ENCODE results near the gene MRPL4. TPM values are rescaled to one million over a fixed set of nuclear protein-coding genes. Genes with fewer than 3 reads are reported as not detected.
A peak's percentile ranks its signal among the peaks of the same experiment; 100 is the strongest.

MRPL4 gene
- total and polyA plus RNA-seq, 2 experiments from 2014 or later = 40.1 to 51.4 TPM

DNA sequence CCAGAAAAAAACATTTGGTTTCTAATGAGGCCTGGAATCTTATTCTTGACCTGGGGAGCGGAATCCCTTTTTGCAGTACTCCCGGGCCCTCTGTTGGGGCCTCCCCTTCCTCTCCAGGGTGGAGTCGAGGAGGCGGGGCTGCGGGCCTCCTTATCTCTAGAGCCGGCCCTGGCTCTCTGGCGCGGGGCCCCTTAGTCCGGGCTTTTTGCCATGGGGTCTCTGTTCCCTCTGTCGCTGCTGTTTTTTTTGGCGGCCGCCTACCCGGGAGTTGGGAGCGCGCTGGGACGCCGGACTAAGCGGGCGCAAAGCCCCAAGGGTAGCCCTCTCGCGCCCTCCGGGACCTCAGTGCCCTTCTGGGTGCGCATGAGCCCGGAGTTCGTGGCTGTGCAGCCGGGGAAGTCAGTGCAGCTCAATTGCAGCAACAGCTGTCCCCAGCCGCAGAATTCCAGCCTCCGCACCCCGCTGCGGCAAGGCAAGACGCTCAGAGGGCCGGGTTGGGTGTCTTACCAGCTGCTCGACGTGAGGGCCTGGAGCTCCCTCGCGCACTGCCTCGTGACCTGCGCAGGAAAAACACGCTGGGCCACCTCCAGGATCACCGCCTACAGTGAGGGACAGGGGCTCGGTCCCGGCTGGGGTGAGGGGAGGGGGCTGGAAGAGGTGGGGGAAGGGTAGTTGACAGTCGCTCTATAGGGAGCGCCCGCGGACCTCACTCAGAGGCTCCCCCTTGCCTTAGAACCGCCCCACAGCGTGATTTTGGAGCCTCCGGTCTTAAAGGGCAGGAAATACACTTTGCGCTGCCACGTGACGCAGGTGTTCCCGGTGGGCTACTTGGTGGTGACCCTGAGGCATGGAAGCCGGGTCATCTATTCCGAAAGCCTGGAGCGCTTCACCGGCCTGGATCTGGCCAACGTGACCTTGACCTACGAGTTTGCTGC lies 35.1 kb downstream of the MRPL4 start, which contains the start of gene ICAM4:
Gene ICAM4, plus strand, starts transcription at position 153 of the 935 bp plus-strand sequence. Its CDS starts 58 bp downstream, at position 211.
- no peaks in the 10 kb centered on the region for H3K36me3 ChIP-seq (replicated peaks; ENCODE audit: insufficient read depth, low read depth)
- no peak for TF ChIP-seq CTCF (IDR thresholded peaks at IDR 0.05; ENCODE audit: poor library complexity)
- TF ChIP-seq EZH2 (IDR thresholded peaks at IDR 0.05; ENCODE audit: borderline replicate concordance) = peak; percentile 56
- peaks cover 53% of the 10 kb centered on the region for H3K27me3 ChIP-seq
- H3K9me2 ChIP-seq (replicated peaks; ENCODE audit: insufficient read depth) = no peaks in the 10 kb centered on the region
- H2AFZ ChIP-seq = peak within 1 kb of the TSS; percentile 49
- no peaks in the 10 kb centered on the region for H3K79me2 ChIP-seq
- no peaks in the 10 kb centered on the region for H3K9me3 ChIP-seq (ENCODE audit: low read depth)
- H3K4me1 ChIP-seq (ENCODE audit: insufficient read depth) = peaks cover 38% of the 10 kb centered on the region
- H4K20me1 ChIP-seq (ENCODE audit: insufficient read depth, poor library complexity, severe bottlenecking) = no peaks in the 10 kb centered on the region
- 8% methylated on average over 49 of the region's 59 CpGs for WGBS (ENCODE audit: low lambda C conversion rate, missing lambda C conversion rate)
- H3K4me2 ChIP-seq = peak within 1 kb of the TSS; percentile 79
- no peak within 1 kb of the TSS for H3K4me3 ChIP-seq
- DNase-seq (ENCODE audit: low spot score) = peak; percentile 67
- peak within 1 kb of the TSS; percentile 68 for H3K27ac ChIP-seq

DNA sequence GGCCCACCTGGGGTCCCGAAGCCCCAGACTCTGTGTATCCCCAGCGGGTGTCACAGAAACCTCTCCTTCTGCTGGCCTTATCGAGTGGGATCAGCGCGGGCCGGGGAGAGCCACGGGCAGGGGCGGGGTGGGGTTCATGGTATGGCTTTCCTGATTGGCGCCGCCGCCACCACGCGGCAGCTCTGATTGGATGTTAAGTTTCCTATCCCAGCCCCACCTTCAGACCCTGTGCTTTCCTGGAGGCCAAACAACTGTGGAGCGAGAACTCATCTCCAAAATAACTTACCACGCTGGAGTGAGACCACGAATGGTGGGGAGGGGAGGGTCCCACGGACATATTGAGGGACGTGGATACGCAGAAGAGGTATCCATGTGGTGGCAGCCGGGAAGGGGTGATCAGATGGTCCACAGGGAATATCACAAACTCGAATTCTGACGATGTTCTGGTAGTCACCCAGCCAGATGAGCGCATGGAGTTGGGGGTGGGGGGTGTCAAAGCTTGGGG lies 36.7 kb downstream of the MRPL4 start:
- Histone ChIP-seq H4K20me1 (ENCODE audit: insufficient read depth, poor library complexity, severe bottlenecking) (no peaks in the 10 kb centered on the region), H3K79me2 (no peaks in the 10 kb centered on the region), H2AFZ (peak overlapping the region; percentile 83), H3K9me2 (replicated peaks; ENCODE audit: insufficient read depth) (no peaks in the 10 kb centered on the region), H3K4me1 (ENCODE audit: insufficient read depth) (peaks cover 39% of the 10 kb centered on the region), H3K27me3 (peaks cover 70% of the 10 kb centered on the region), H3K36me3 (replicated peaks; ENCODE audit: insufficient read depth, low read depth) (no peaks in the 10 kb centered on the region), H3K27ac (no peak overlapping the region), H3K9me3 (ENCODE audit: low read depth) (no peaks in the 10 kb centered on the region), H3K4me2 (peak overlapping the region; percentile 80), H3K4me3 (no peak overlapping the region)
- 8% methylated on average over 20 of the region's 23 CpGs for WGBS (ENCODE audit: low lambda C conversion rate, missing lambda C conversion rate)
- no peak for TF ChIP-seq EZH2phosphoT487 (IDR thresholded peaks at IDR 0.05; ENCODE audit: low read depth, severe bottlenecking, unreplicated experiment)
- TF ChIP-seq EZH2 (IDR thresholded peaks at IDR 0.05; ENCODE audit: borderline replicate concordance) = no peak
- no peak for TF ChIP-seq CTCF (IDR thresholded peaks at IDR 0.05; ENCODE audit: poor library complexity)
- no peak for DNase-seq (ENCODE audit: low spot score)

DNA sequence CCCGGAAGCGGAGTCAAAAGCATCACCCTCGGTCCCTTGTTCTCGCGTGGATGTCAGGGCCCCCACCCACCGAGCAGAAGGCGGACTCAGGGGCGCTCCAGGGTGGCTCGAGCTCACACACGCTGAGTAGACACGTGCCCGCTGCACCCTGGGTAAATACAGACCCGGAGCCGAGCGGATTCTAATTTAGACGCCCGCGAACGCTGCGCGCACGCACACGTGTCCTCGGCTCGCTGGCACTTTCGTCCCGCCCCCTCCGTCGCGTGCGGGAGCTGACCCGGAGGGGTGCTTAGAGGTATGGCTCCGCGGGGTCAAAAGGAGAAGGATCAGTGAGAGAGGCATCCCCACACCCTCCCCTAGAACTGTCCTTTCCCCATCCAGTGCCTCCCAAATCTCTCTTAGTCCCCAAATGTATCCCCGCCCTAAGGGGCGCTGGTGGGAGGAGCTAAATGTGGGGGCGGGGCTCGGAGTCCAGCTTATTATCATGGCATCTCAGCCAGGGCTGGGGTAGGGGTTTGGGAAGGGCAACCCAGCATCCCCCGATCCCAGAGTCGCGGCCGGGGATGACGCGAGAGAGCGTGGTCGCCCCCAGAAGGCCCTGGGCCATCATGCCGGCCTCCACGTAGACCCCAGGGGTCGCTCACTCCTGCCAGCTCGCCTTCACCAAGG lies 37.3 kb downstream of the MRPL4 start:
- Histone ChIP-seq H3K27ac (no peak overlapping the region), H2AFZ (peak overlapping the region; percentile 83), H4K20me1 (ENCODE audit: insufficient read depth, poor library complexity, severe bottlenecking) (no peaks in the 10 kb centered on the region), H3K9me3 (ENCODE audit: low read depth) (no peaks in the 10 kb centered on the region), H3K79me2 (no peaks in the 10 kb centered on the region), H3K4me2 (peak overlapping the region; percentile 80), H3K9me2 (replicated peaks; ENCODE audit: insufficient read depth) (no peaks in the 10 kb centered on the region), H3K4me1 (ENCODE audit: insufficient read depth) (peaks cover 39% of the 10 kb centered on the region), H3K36me3 (replicated peaks; ENCODE audit: insufficient read depth, low read depth) (no peaks in the 10 kb centered on the region), H3K27me3 (peaks cover 76% of the 10 kb centered on the region), H3K4me3 (peak overlapping the region; percentile 52)
- peak; percentile 68 for DNase-seq (ENCODE audit: low spot score)
- 2% methylated on average over 44 of the region's 50 CpGs for WGBS (ENCODE audit: low lambda C conversion rate, missing lambda C conversion rate)
- TF ChIP-seq EZH2phosphoT487 (IDR thresholded peaks at IDR 0.05; ENCODE audit: low read depth, severe bottlenecking, unreplicated experiment) (peak; percentile 54), CTCF (IDR thresholded peaks at IDR 0.05; ENCODE audit: poor library complexity) (no peak), EZH2 (IDR thresholded peaks at IDR 0.05; ENCODE audit: borderline replicate concordance) (no peak)

Data from hepatocyte (in vitro differentiated cells).